ENCODE data around the gene OXTR.

OXTR gene

GRCh38 chr3:8768364-8769087, 887 bp downstream of the OXTR start:
- Histone ChIP-seq H3K36me3 (peaks cover 18% of the 10 kb centered on the region; the same call in 1 of the 2 replicates), H3K9ac (no peak overlapping the region), H3K4me2 (no peak overlapping the region), H3K9me3 (peaks cover 22% of the 10 kb centered on the region), H3K4me1 (peaks cover 18% of the 10 kb centered on the region), H3K27ac (no peak overlapping the region), H3K27me3 (peaks cover 6% of the 10 kb centered on the region; the same call in 1 of the 2 replicates), H4K20me1 (no peaks in the 10 kb centered on the region), H3K4me3 (no peak overlapping the region)
- TF ChIP-seq Cebpa-rat (IDR thresholded peaks at IDR 0.05), result no peak

GRCh38 chr3:8767667-8768363, 1.6 kb downstream of the OXTR start:
- TF ChIP-seq Cebpa-rat (IDR thresholded peaks at IDR 0.05), result no peak
- no peaks in the 10 kb centered on the region for H4K20me1 ChIP-seq
- H3K36me3 ChIP-seq, result peaks cover 18% of the 10 kb centered on the region; the same call in 1 of the 2 replicates
- no peak overlapping the region for H3K27ac ChIP-seq
- H3K4me3 ChIP-seq, result no peak overlapping the region
- H3K4me1 ChIP-seq, result peaks cover 18% of the 10 kb centered on the region
- H3K27me3 ChIP-seq, result peaks cover 6% of the 10 kb centered on the region; the same call in 1 of the 2 replicates
- H3K9me3 ChIP-seq, result peaks cover 22% of the 10 kb centered on the region
- no peak overlapping the region for H3K4me2 ChIP-seq
- no peak overlapping the region for H3K9ac ChIP-seq

- TF ChIP-seq Cebpa-rat (IDR thresholded peaks at IDR 0.05), result no peak
- Histone ChIP-seq H3K36me3 (peaks cover 17% of the 10 kb centered on the region; the same call in 1 of the 2 replicates), H3K4me1 (peaks cover 18% of the 10 kb centered on the region), H3K4me3 (no peak overlapping the region), H3K27me3 (peaks cover 6% of the 10 kb centered on the region; the same call in 1 of the 2 replicates), H3K27ac (no peak overlapping the region), H3K9me3 (peaks cover 22% of the 10 kb centered on the region), H4K20me1 (no peaks in the 10 kb centered on the region), H3K4me2 (no peak overlapping the region), H3K9ac (no peak overlapping the region)
These were observed 2.2 kb downstream of the OXTR start for GRCh38 chr3:8767256-8767666.

- Histone ChIP-seq H3K27ac (no peak overlapping the region), H3K4me1 (peaks cover 18% of the 10 kb centered on the region), H3K9ac (no peak overlapping the region), H3K36me3 (peaks cover 14% of the 10 kb centered on the region; the same call in 1 of the 2 replicates), H3K4me3 (no peak overlapping the region), H3K4me2 (peak overlapping the region; percentile 31), H3K9me3 (peaks cover 22% of the 10 kb centered on the region), H4K20me1 (no peaks in the 10 kb centered on the region), H3K27me3 (peaks cover 6% of the 10 kb centered on the region; the same call in 1 of the 2 replicates)
- TF ChIP-seq Cebpa-rat (IDR thresholded peaks at IDR 0.05), result no peak
These were observed 3.3 kb downstream of the OXTR start for GRCh38 chr3:8766148-8766547.

- H3K27me3 ChIP-seq, result peaks cover 6% of the 10 kb centered on the region; the same call in 1 of the 2 replicates
- no peaks in the 10 kb centered on the region for H4K20me1 ChIP-seq
- H3K9me3 ChIP-seq, result peaks cover 22% of the 10 kb centered on the region
- no peak overlapping the region for H3K9ac ChIP-seq
- peak overlapping the region; percentile 22; the same call in 1 of the 2 replicates for H3K4me2 ChIP-seq
- no peak overlapping the region for H3K4me3 ChIP-seq
- peaks cover 18% of the 10 kb centered on the region for H3K4me1 ChIP-seq
- no peak for TF ChIP-seq Cebpa-rat (IDR thresholded peaks at IDR 0.05)
- peaks cover 14% of the 10 kb centered on the region; the same call in 1 of the 2 replicates for H3K36me3 ChIP-seq
- H3K27ac ChIP-seq, result no peak overlapping the region
These were observed 3.9 kb downstream of the OXTR start for GRCh38 chr3:8765528-8765927.

GRCh38 chr3:8764528-8764927, 4.9 kb downstream of the OXTR start:
- H3K4me1 ChIP-seq, result peaks cover 18% of the 10 kb centered on the region
- TF ChIP-seq Cebpa-rat (IDR thresholded peaks at IDR 0.05), result no peak
- no peaks in the 10 kb centered on the region for H4K20me1 ChIP-seq
- H3K4me3 ChIP-seq, result no peak overlapping the region
- H3K27ac ChIP-seq, result no peak overlapping the region
- H3K9me3 ChIP-seq, result peaks cover 22% of the 10 kb centered on the region
- peaks cover 6% of the 10 kb centered on the region; the same call in 1 of the 2 replicates for H3K27me3 ChIP-seq
- no peak overlapping the region for H3K4me2 ChIP-seq
- no peak overlapping the region for H3K9ac ChIP-seq
- peaks cover 14% of the 10 kb centered on the region; the same call in 1 of the 2 replicates for H3K36me3 ChIP-seq

GRCh38 chr3:8762607-8763377, 6.6 kb downstream of the OXTR start:
- Histone ChIP-seq H3K4me3 (no peak overlapping the region), H3K4me1 (peaks cover 18% of the 10 kb centered on the region), H3K27me3 (no peaks in the 10 kb centered on the region), H3K27ac (no peak overlapping the region), H4K20me1 (no peaks in the 10 kb centered on the region), H3K4me2 (no peak overlapping the region), H3K36me3 (peaks cover 8% of the 10 kb centered on the region; the same call in 1 of the 2 replicates), H3K9ac (no peak overlapping the region), H3K9me3 (peaks cover 5% of the 10 kb centered on the region)
- no peak for TF ChIP-seq Cebpa-rat (IDR thresholded peaks at IDR 0.05)

GRCh38 chr3:8761866-8762265, 7.5 kb downstream of the OXTR start:
- no peak overlapping the region for H3K27ac ChIP-seq
- no peak overlapping the region for H3K4me2 ChIP-seq
- no peak overlapping the region for H3K4me3 ChIP-seq
- no peaks in the 10 kb centered on the region for H3K9me3 ChIP-seq
- H4K20me1 ChIP-seq, result no peaks in the 10 kb centered on the region
- no peaks in the 10 kb centered on the region for H3K36me3 ChIP-seq
- H3K9ac ChIP-seq, result no peak overlapping the region
- H3K27me3 ChIP-seq, result no peaks in the 10 kb centered on the region; the same call in 1 of the 2 replicates
- H3K4me1 ChIP-seq, result peaks cover 16% of the 10 kb centered on the region
- no peak for TF ChIP-seq Cebpa-rat (IDR thresholded peaks at IDR 0.05)

- no peak for TF ChIP-seq Cebpa-rat (IDR thresholded peaks at IDR 0.05)
- no peaks in the 10 kb centered on the region for H4K20me1 ChIP-seq
- H3K27ac ChIP-seq, result no peak overlapping the region
- H3K4me1 ChIP-seq, result peaks cover 3% of the 10 kb centered on the region
- H3K36me3 ChIP-seq, result no peaks in the 10 kb centered on the region
- no peaks in the 10 kb centered on the region for H3K9me3 ChIP-seq
- H3K4me3 ChIP-seq, result no peak overlapping the region
- H3K27me3 ChIP-seq, result no peaks in the 10 kb centered on the region; the same call in 1 of the 2 replicates
- H3K4me2 ChIP-seq, result no peak overlapping the region
- H3K9ac ChIP-seq, result no peak overlapping the region
These were observed 8.9 kb downstream of the OXTR start for GRCh38 chr3:8760506-8760905.

Data from BLaER1 (cell line).